HepG2 (cell line): ENCODE results near the gene CCDC201. TPM values are rescaled to one million over a fixed set of nuclear protein-coding genes. Genes with fewer than 3 reads are reported as not detected.

Experiments
- BATF2 ChIP-seq: sonication (generic); formaldehyde crosslinking; IDR thresholded peaks from 2 replicates; pipeline ENCODE4 v1.8.0; 2022; ENCODE audit warnings: mild to moderate bottlenecking, missing genetic modification reagents, moderate library complexity
- DRAP1 ChIP-seq: IDR thresholded peaks from 2 replicates; pipeline ENCODE4 v1.6.1; 2016; ENCODE audit warnings: missing genetic modification reagents, missing compliant biosample characterization
- ETS1 ChIP-seq: sonication (generic); formaldehyde crosslinking; IDR thresholded peaks from 2 replicates; pipeline ENCODE4 v1.4.0; 2020; ENCODE audit warnings: missing genetic modification reagents
- GLI4 ChIP-seq: sonication (generic); formaldehyde crosslinking; IDR thresholded peaks from 2 replicates; pipeline ENCODE4 v1.5.1; 2020; ENCODE audit warnings: missing genetic modification reagents, mild to moderate bottlenecking, moderate library complexity, borderline replicate concordance
- HOXD1 ChIP-seq: sonication (generic); formaldehyde crosslinking; IDR thresholded peaks from 2 replicates; pipeline ENCODE4 v1.5.0; 2020; ENCODE audit warnings: missing genetic modification reagents
- KDM4B ChIP-seq: sonication (generic); formaldehyde crosslinking; IDR thresholded peaks from 2 replicates; pipeline ENCODE4 v1.4.0; 2020; ENCODE audit warnings: missing genetic modification reagents
- MZF1 ChIP-seq: sonication (generic); formaldehyde crosslinking; IDR thresholded peaks from 2 replicates; pipeline ENCODE4 v1.8.1; 2023; ENCODE audit warnings: mild to moderate bottlenecking, missing genetic modification reagents, borderline replicate concordance
- NCOA2 ChIP-seq: sonication (generic); formaldehyde crosslinking; IDR thresholded peaks from 2 replicates; pipeline ENCODE4 v1.8.0; 2022; ENCODE audit warnings: inconsistent platforms
- NCOA5 ChIP-seq: sonication (generic); formaldehyde crosslinking; IDR thresholded peaks from 2 replicates; pipeline ENCODE4 v1.4.0; 2020; ENCODE audit warnings: missing genetic modification reagents
- PBX3 ChIP-seq: sonication (generic); formaldehyde crosslinking; IDR thresholded peaks from 2 replicates; pipeline ENCODE4 v1.8.1; 2023; ENCODE audit warnings: missing genetic modification reagents, inconsistent platforms, borderline replicate concordance
- PHF20 ChIP-seq: sonication (generic); formaldehyde crosslinking; IDR thresholded peaks from 2 replicates; pipeline ENCODE4 v1.5.0; 2020; ENCODE audit warnings: mild to moderate bottlenecking, missing genetic modification reagents
- RBAK ChIP-seq: sonication (generic); formaldehyde crosslinking; IDR thresholded peaks from 2 replicates; pipeline ENCODE4 v1.5.1; 2020; ENCODE audit warnings: mild to moderate bottlenecking, missing genetic modification reagents
- SAFB2 ChIP-seq: sonication (generic); formaldehyde crosslinking; IDR thresholded peaks from 2 replicates; pipeline ENCODE4 v1.5.1; 2020; ENCODE audit warnings: missing genetic modification reagents, low read depth, mild to moderate bottlenecking, borderline replicate concordance
- TBP ChIP-seq: sonication (generic); formaldehyde crosslinking; IDR thresholded peaks from 2 replicates; pipeline ENCODE4 v1.5.0; 2020; ENCODE audit warnings: missing genetic modification reagents
- TCF12 ChIP-seq, 2 experiments: fragments of 450-650 bp in 1 of 2; sonication (generic) in 1 of 2; formaldehyde crosslinking in 1 of 2; IDR thresholded peaks; 2 replicates each; pipeline versions ENCODE4 v1.6.1 to v1.8.0; 2017 to 2022; ENCODE audit warnings: antibody characterized with exemption in 1 of 2, mild to moderate bottlenecking in 1 of 2, missing genetic modification reagents in 1 of 2, moderate library complexity in 1 of 2
- TRIM22 ChIP-seq: fragments of 450-650 bp; IDR thresholded peaks from 2 replicates; pipeline ENCODE4 v1.6.1; 2017
- XBP1 ChIP-seq: sonication (generic); formaldehyde crosslinking; IDR thresholded peaks from 2 replicates; pipeline ENCODE4 v1.5.0; 2020; ENCODE audit warnings: missing genetic modification reagents
- ZNF224 ChIP-seq: sonication (generic); formaldehyde crosslinking; IDR thresholded peaks from 2 replicates; pipeline ENCODE4 v1.5.0; 2020; ENCODE audit warnings: mild to moderate bottlenecking, missing genetic modification reagents
- ZNF3 ChIP-seq: IDR thresholded peaks from 2 replicates; pipeline ENCODE4 v1.7.0; 2017; ENCODE audit warnings: inconsistent platforms
- ZNF317 ChIP-seq: sonication (generic); formaldehyde crosslinking; IDR thresholded peaks from 2 replicates; pipeline ENCODE4 v1.5.0; 2020; ENCODE audit warnings: mild to moderate bottlenecking, missing genetic modification reagents
- ZNF589 ChIP-seq: sonication (generic); formaldehyde crosslinking; conservative IDR thresholded peaks from 2 replicates; pipeline ENCODE4 v1.8.0; 2022; ENCODE audit warnings: mild to moderate bottlenecking, moderate library complexity, missing genetic modification reagents
- ZNF747 ChIP-seq: sonication (generic); formaldehyde crosslinking; IDR thresholded peaks from 2 replicates; pipeline ENCODE4 v1.8.1; 2023; ENCODE audit warnings: missing genetic modification reagents, mild to moderate bottlenecking, borderline replicate concordance
- ZNF749 ChIP-seq: sonication (generic); formaldehyde crosslinking; IDR thresholded peaks from 2 replicates; pipeline ENCODE4 v1.8.0; 2022; ENCODE audit warnings: mild to moderate bottlenecking, missing genetic modification reagents, moderate library complexity, borderline replicate concordance
- ZNF839 ChIP-seq: sonication (generic); formaldehyde crosslinking; IDR thresholded peaks from 2 replicates; pipeline ENCODE4 v1.4.0; 2020; ENCODE audit warnings: missing genetic modification reagents, mild to moderate bottlenecking, borderline replicate concordance
- ZNF878 ChIP-seq: sonication (generic); formaldehyde crosslinking; IDR thresholded peaks from 2 replicates; pipeline ENCODE4 v1.8.1; 2023; ENCODE audit warnings: mild to moderate bottlenecking, missing genetic modification reagents, moderate library complexity
- polyA plus RNA-seq, 8 experiments: library from polyadenylated mRNA; depleted of rRNA in 3 of 8; stranded (reverse) in 7 of 8; unstranded in 1 of 8; fragments of >200 nt; fragmentation: Illumina TruSeq in 4 of 8; extraction: Trizol in 4 of 8; gene quantifications; 2 replicates each; pipeline versions ENCODE4 v1.2.1 to v1.2.3, GENCODE V29; 2011 to 2016; ENCODE audit warnings: low read depth in 4 of 8, missing spikeins in 1 of 8, mixed read lengths in 1 of 8; ENCODE audit not compliant: insufficient read depth in 1 of 8
- total RNA-seq, 5 experiments: library from RNA; depleted of rRNA; stranded (reverse); fragments of >200 nt; fragmentation: Illumina TruSeq; extraction: Trizol; gene quantifications; 2 replicates each; pipeline ENCODE4 v1.2.3, GENCODE V29; 2016; ENCODE audit warnings: low read depth in 1 of 5

Gene CCDC201
- total and polyA plus RNA-seq, 2 of the 13 experiments (the other 11 are each of a cell fraction or from before 2014, with no cell fraction given): 0.92 TPM; not detected in 1

GRCh38 chr7:45892407-45893035 lies 19.6 kb upstream of the CCDC201 start (continued):
- peak; percentile 73; the same call in 1 of the 2 replicates for TF ChIP-seq ZNF224
- 0 out of 2 replicates have a peak, but pooled peaks have one; percentile 15 for TF ChIP-seq PBX3 (CRISPR knock-in tag)
- TF ChIP-seq MZF1: no peak
- peak; percentile 68; the same call in 1 of the 2 replicates for TF ChIP-seq ZNF747 (CRISPR knock-in tag)
- peak; percentile 17; the same call in 1 of the 2 replicates for TF ChIP-seq ZNF317
- no peak for TF ChIP-seq RBAK (CRISPR knock-in tag)
- peak; percentile 68 for TF ChIP-seq ZNF589 (CRISPR knock-in tag)
- peak; percentile 76; the same call in 1 of the 2 replicates for TF ChIP-seq HOXD1
- TF ChIP-seq TRIM22: no peak
- no peak for TF ChIP-seq NCOA2 (CRISPR knock-in tag)
- TF ChIP-seq ZNF749: peak; percentile 83
- TF ChIP-seq KDM4B (CRISPR knock-in tag): no peak
- TF ChIP-seq TBP (CRISPR knock-in tag): peak; percentile 79; the same call in 1 of the 2 replicates
- peak; percentile 94; the same call in 1 of the 2 replicates for TF ChIP-seq NCOA5 (CRISPR knock-in tag)
- TF ChIP-seq ZNF3 (CRISPR knock-in tag): 0 out of 2 replicates have a peak, but pooled peaks have one; percentile 31
- no peak for TF ChIP-seq PHF20 (CRISPR knock-in tag)
- TF ChIP-seq BATF2 (CRISPR knock-in tag): peak; percentile 26; the same call in 1 of the 2 replicates
- peak; percentile 91 for TF ChIP-seq ZNF878
- peak; percentile 58; the same call in 1 of the 2 replicates for TF ChIP-seq ZNF839 (CRISPR knock-in tag)
- TF ChIP-seq XBP1 (CRISPR knock-in tag): peak; percentile 61; the same call in 1 of the 2 replicates
- no peak for TF ChIP-seq TCF12 (IDR thresholded peaks at IDR 0.05)
- no peak for TF ChIP-seq TCF12 (CRISPR knock-in tag; IDR thresholded peaks at IDR 0.05)
- no peak for TF ChIP-seq GLI4 (CRISPR knock-in tag)
- peak; percentile 92 for TF ChIP-seq ETS1 (CRISPR knock-in tag)
- TF ChIP-seq SAFB2 (CRISPR knock-in tag): no peak
- TF ChIP-seq DRAP1 (CRISPR knock-in tag): 0 out of 2 replicates have a peak, but pooled peaks have one; percentile 11
